HG03558 (cell line): ENCODE results near the gene EXTL1.

Experiments used
- ATAC-seq: cut with Tn5 transposase; IDR thresholded peaks from one replicate; pipeline ENCODE4 v1.9.1; 2021; ENCODE audit warnings: moderate number of reproducible peaks; ENCODE audit not compliant: unreplicated experiment; ENCODE audit errors: extremely low read depth

Gene EXTL1

GRCh38 chr1:26020941-26021646, 481 bp upstream of the EXTL1 start:
- no peak for ATAC-seq

- no peak for ATAC-seq
Observed at GRCh38 chr1:26022404-26022779, 817 bp downstream of the EXTL1 start.

- ATAC-seq: no peak
Observed at GRCh38 chr1:26023009-26023408, 1.4 kb downstream of the EXTL1 start.

GRCh38 chr1:26023826-26024225, 2.3 kb downstream of the EXTL1 start:
- no peak for ATAC-seq

GRCh38 chr1:26025060-26025459, 3.5 kb downstream of the EXTL1 start:
- ATAC-seq: no peak

GRCh38 chr1:26025517-26025916, 3.9 kb downstream of the EXTL1 start:
- no peak for ATAC-seq

DNA sequence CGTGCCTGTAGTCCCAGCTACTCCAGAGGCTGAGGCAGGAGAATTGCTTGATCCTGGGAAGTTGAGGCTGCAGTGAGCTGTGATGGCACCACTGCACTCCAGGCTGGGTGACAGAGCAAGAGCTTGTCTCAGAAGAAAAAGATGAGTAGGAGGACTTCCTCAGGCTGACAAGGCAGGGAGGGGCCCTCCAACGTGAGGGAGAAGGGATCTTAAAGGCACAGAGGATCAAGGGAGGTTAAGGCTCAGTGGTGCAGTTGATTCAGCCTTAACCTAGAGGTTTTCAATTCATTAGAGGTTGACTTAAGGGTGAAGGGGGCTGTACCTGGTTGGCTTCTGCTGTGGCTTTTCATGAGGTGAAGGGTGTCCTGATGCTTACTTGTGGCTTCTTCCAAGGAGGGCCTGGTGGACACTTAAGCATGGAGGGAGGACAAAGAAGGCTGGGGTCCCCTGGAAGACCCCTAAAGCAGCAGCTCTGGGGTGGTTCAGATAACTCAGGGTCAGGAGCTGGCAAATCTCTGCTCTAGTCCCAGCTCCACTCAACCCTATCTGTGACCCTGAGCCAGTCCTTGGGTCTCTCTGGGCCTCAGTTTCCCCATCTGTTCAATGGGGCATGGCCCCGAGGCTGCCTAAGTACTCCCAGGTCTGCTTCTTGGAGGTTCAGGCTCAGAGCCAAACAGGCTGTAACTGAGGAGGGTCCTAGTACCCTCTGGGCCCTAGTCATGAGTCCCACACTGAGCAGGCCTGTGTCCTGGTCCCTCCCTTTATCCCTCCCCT, 6.3 kb downstream of the EXTL1 start:
- ATAC-seq: no peak

DNA sequence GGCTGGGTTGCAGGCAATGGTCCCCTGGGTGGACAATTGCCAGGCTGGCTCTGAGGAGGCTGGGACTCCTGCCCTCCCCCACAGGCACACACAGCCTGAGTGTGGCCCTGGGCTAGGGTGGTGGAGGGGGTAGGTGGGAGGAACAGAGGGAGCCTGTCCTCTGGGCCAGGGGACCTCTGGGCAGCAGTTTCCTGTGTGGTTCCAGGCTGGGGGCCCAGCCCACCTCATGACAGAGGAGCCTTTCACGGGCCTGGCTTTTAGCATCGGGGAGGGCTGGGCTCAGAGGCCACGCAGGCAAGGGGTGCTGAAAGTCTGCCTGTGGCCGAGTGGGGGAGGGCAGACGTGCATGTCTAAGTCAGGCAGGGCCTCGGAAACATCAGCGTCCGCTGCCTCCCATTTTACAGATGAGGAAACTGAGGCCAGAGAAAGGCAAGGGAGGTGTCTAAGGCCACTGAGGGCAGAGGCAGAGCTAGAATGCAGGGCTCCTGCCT, 7.0 kb downstream of the EXTL1 start:
- ATAC-seq: no peak

DNA sequence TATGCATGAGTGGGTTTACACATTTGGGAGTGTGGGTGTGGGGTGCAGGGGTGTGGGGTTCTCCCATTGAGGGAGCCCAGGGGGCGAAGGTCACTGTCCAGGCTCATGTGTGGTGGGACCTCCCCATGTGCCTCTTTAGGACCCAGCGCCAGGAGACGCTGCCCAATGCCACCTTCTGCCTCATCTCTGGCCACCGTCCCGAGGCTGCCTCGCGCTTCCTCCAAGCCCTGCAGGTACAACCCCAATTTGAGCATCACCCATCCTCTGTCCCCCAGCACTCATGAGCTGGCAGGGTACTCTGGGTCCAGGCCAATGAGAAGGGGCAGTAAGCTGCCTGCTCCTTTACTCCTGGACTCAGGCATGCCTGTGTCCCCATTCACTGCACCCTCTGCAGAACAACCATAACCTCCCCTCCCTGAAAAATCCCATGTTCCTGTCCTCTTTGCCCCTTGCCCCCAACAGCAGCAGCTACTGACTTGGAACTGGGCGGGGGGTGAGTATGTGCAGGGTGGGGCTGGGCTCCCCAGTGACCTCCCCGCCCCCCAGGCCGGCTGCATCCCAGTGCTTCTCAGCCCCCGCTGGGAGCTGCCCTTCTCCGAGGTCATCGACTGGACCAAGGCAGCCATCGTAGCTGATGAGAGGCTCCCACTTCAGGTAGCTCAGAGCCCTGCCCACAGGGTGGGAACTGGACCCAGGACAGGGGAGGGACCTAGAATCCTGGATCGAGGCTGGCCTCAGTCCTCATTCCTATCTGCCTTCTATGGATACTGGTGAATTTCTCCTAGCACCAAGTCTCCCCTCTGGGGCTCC, 7.7 kb downstream of the EXTL1 start:
- ATAC-seq: no peak

DNA sequence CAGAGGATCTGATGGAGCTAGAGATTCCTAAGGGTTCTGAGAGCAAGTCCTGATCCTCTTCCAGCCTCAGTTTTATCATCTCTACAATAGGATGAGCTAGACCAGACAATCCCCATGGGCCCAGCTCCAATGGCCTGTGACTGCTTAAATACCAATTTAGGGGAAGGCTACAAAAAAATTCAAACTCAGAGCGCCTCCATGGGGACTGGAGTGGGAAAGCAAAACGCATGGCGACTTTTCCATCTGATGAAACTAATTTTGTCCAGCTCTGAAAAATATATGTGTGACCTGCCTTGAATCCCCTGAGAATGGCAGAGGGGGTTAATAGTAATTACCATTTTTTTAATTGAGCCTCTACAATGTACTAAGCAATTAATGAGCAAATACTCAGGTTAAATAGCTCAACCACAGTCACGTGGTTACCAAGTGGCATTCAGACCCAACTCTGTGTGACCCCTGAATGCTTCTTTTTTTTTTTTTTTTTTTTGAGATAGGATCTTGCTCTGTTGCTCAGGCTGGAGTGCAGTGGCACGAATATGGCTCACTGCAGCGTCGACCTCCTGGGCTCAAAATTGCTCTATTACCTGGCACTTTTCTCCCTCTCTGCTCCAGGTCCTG, 8.4 kb downstream of the EXTL1 start:
- ATAC-seq: no peak

DNA sequence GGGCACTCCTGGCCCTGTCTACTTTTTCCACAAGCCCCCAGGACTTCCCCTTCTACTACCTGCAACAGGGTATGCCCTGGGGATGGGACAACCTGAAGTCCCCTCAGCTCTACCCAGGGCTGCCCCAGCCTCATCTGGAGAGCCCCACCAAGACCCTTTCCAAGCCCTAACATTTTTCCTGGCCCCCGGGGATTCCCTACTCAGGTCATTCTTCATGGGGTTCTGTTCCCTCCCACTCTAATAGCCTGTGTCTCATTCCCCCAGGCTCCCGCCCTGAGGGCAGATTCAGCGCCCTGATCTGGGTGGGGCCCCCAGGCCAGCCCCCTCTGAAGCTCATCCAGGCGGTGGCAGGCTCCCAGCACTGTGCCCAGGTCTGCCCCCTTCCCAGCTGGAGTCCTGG, 9.6 kb downstream of the EXTL1 start:
- ATAC-seq: no peak

- ATAC-seq: no peak
Observed at GRCh38 chr1:26031611-26032220, 10.1 kb downstream of the EXTL1 start.

DNA sequence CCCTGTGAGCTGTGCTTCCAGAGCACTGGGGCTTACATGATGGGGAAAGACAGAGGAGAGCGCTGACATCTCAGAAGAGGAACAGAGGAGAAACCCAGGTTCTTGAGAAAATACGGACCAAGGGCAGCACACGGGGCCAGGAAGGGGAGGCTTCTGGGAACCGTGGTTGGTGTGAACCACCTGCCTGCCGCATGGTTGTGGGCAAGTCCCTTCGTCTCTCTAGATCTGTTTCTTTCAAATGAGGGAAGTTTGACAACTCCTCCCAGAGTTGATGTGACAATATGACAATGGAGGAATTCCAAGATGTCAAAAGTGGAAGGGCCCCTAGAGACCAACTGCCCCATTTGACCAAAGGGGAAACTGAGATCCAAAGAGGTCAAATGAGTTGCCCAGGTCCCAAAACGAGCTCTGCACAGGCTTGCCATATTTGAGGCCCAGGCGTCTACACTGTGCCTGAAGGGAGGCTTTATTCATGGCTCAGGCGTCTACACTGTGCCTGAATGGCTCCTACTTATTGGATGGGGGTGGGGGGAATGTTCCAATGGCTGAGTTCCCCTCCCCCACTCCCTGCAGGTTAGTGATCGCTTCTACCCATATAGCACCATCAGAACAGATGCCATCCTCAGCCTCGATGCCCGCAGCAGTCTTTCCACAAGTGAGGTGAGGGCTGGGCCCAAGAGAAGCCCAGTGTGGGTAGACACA, 11.2 kb downstream of the EXTL1 start:
- no peak for ATAC-seq

DNA sequence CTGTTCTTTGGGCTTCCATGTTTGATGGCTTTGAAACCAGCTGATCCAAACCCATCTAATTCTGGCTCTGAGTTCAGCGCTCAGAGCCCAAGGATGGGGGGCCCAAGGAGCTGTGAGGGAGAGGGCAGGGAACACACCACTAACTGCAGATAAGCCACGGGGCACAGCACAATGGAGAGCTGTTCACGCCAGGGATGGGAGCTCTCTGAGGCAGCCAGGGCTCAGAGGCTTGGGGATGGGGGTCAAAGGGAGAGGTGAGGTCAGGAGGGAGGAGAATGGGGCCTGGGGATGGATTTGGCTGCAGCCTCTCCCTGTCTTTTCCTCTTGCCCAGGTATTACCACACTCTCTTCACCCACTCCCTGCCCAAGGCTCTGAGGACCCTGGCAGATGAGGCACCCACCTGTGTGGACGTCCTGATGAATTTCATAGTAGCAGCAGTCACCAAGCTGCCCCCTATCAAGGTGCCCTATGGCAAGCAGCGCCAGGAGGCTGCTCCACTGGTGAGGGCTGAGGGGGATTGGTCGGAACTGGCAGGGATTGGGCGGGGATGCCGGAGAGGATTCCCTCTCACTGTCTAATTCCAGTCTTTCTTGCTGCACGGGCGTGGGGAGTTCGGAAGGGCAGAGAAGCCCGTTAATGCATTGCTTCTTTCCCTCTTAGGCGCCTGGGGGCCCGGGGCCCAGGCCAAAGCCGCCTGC, 13.1 kb downstream of the EXTL1 start:
- no peak for ATAC-seq

DNA sequence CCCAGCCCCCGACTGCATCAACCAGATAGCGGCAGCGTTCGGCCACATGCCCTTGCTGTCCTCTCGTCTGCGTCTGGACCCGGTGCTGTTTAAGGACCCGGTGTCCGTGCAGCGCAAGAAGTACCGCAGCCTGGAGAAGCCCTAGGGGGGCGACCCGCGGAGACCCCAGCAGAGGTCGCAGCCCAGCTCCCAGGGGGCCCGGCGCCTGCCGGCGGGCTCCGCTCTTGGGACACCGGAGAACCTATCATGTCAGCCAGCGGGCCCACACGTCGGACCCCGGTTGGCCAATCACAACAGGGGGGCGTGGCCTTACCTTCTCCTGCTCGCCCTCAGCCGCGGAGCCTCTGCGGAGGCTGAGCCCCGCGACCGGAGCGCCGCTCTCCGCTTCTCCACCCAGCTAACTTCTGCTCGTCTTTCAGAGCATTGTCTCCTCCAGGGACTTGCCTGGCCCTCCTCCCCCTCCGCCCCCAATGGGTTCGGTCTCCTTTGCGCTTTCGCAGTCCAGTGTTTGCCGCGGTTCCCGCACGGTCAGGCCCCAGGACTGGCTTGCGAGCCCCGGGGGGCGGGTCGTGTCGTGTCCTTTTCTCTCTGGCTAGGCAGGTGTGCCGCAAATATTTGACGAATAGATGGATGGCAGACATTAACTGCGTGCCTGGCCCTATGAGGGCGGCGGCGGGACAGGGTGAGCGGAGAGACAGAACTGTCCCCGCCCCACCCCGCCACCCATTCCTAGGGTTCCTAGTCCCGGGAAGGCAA, 13.8 kb downstream of the EXTL1 start:
- peak; percentile 55 for ATAC-seq

DNA sequence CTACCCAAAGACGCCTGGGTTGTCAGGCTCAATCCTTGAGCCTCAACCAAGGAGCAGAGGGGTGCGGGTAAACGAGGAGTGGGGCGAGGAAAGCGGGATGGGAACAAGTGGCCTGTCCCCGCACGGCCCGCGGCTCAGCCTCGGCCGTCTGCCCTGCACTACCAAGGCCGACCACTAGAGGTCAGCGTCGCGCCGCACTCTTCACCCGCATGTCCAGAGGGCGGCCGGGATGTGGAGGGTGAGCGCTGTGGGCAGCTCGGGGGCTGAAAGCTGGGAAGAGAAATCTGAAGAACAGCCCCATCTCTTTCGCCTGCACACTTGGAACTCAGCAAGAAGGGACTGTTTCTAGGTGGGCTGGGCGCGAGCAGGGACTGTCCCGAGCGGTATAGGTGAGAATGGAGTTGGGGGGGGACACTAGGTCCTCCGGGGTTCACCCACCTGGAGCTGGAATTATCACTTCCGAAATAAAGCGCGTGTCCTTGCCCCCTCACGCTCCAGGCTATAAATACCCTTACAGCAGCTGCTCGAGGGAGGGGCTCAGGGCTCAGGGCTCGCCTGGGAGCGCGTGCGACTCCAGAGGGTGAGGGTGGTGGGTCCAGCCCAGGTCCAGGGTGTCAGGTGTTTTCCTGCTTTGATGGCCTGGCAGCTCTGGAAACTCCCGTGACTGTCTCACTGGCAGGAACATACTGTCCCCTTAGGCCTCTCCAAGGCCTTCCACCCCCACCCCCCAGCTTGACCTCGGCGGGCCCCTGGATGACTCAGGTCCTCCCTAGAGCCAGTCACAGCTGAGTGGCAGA, 14.6 kb downstream of the EXTL1 start:
- no peak for ATAC-seq

DNA sequence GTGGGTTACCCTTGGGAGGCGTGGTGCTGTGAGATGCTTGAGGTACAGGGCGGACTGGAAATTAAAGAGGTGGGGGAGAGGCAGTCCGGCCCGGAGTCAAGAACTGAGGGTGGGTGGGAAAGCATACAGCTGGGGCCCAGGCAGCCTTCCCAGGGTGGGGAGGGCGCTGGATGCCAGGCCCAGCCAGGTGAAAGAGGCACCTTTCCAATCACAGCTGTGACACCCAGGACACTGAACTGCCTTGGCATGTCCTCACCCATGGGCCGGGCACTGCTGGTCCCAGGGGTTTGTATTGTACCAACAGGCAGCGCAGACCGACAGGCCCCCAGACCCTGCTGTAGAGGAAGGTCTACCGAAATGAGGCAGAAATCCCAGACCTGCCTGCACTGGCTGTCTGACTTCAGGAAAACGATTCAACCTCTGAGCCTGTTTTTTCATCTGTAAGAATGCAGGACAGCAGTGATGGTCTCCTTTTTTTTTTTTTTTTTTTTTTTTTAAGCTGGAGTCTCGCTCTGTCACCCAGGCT, 15.2 kb downstream of the EXTL1 start:
- no peak for ATAC-seq
